ENCODE data around the gene TIMP2. TPM values are rescaled to one million over a fixed set of nuclear protein-coding genes. Genes with fewer than 3 reads are reported as not detected.

Gene TIMP2
- total RNA-seq, 1 donor from 2014 or later: 1,096 TPM

DNA sequence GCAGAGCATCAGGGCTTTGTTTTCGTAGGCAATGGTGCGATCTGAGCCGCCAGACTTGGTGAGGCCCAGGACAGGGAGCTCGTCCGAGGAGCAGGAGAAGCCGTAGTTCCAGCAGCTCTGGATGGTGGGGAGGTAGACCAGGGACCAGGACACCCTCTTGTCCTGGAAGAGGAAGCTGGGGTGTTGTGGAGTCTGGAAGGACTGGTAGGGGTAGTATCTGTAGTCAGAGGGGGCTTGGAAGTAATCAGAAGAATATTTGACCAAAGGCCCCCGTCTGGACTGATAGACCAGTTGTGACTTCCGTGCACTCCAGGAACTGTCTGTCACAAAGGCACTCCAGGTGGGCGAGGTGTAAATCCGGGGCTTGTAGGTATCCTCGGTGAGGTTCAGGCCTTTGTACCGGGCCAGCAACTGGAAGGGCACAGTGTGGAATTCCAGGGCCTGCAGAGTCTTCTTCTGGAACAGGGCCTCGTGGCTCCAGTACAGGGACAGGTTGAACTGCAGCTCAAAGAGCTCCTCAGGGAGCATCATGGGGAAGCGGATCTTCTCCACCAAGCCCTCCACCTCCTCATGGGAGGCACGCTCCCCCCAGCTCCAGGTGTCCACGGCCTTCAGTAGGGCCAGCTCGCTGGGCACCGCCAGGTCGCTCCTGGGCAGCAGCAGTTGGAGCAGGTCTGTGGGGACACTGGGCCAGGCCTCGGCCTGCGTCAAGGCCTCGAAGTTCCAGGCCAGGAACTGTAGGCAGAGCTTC lies 46.7 kb upstream of the TIMP2 start:
- no peak for DNase-seq (ENCODE audit: extremely low spot score, unreplicated experiment)
- Mint-ChIP-seq H3K9me3 (ENCODE audit: unreplicated experiment) (no peaks in the 10 kb centered on the region), H3K4me1 (ENCODE audit: unreplicated experiment) (peaks cover 36% of the 10 kb centered on the region), H3K27me3 (ENCODE audit: unreplicated experiment) (no peaks in the 10 kb centered on the region), H3K36me3 (ENCODE audit: unreplicated experiment) (peaks cover 13% of the 10 kb centered on the region), H3K27ac (ENCODE audit: unreplicated experiment) (peak overlapping the region; percentile 81), H3K4me3 (ENCODE audit: unreplicated experiment) (no peak overlapping the region)
- no peak for TF ChIP-seq CTCF (IDR thresholded peaks at IDR 0.05)

DNA sequence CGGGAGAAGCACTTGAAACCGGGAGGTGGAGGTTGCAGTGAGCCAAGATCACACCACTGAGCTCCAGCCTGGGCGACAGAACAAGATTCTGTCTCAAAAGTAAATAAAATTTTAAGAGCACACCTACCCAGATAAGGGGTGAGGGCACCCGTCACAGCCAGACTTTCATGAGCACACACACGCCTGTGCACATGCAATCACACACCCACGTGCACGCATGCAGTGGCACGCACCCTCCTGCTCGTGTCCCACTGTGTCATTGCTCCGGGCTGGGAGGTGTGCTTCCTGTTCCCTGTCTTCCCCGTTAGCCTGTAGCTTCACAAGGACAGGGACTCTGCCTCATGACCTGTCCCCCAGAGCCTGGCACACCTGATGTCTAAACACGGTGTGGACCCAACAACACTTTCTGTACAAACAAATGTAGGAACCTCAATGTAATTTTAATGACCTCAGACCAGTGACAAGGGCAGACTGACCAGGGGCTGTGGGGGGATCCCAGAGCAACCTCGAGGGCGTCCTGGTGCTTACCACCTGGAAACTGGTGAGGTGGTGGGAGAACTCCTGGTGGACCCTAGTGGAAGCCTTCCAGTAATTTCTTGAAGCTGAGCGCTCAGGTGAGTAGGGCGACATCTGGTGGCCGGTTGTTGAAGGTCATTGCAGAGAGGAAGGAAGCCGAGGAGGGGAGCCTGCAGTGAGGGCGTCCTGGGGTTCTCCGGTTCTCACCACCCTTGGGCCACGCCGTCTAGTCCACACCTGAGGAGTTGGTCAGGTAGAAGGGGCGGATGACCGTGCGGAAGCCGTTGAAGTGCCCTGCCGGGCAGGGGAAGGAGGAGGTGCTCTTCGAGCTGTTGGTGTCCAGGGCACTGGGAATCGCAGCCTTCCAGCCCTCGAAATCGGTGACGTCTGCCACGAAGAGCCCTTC lies 45.9 kb upstream of the TIMP2 start:
- Mint-ChIP-seq H3K27me3 (ENCODE audit: unreplicated experiment) (no peaks in the 10 kb centered on the region), H3K36me3 (ENCODE audit: unreplicated experiment) (peaks cover 16% of the 10 kb centered on the region), H3K9me3 (ENCODE audit: unreplicated experiment) (no peaks in the 10 kb centered on the region), H3K27ac (ENCODE audit: unreplicated experiment) (peak overlapping the region; percentile 81), H3K4me1 (ENCODE audit: unreplicated experiment) (peaks cover 33% of the 10 kb centered on the region), H3K4me3 (ENCODE audit: unreplicated experiment) (no peak overlapping the region)
- TF ChIP-seq CTCF (IDR thresholded peaks at IDR 0.05): peak; percentile 93
- peak; percentile 91 for DNase-seq (ENCODE audit: extremely low spot score, unreplicated experiment)

DNA sequence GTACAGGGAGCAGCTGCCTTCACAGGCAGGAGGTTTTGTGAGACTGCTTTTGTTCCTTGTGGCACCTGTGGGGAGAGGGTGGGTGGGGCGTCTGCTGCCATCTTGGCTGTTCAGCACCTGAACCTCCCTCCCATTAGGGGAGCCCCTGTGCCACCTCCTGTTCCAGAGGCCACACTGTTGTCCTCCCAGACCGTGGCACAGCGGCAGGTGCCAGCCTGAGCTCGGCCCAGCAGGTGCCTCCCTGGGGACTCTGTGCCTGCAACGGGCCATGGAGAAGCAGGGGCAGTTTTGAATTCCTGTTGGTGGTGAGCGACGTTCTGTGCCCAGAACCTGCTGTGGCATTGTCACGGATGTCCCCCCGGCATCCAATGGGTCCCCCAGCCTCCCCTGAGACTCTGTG lies 44.7 kb upstream of the TIMP2 start:
- H3K9me3 Mint-ChIP-seq (ENCODE audit: unreplicated experiment): no peaks in the 10 kb centered on the region
- peaks cover 18% of the 10 kb centered on the region for H3K36me3 Mint-ChIP-seq (ENCODE audit: unreplicated experiment)
- no peaks in the 10 kb centered on the region for H3K27me3 Mint-ChIP-seq (ENCODE audit: unreplicated experiment)
- no peak for DNase-seq (ENCODE audit: extremely low spot score, unreplicated experiment)
- H3K4me1 Mint-ChIP-seq (ENCODE audit: unreplicated experiment): peaks cover 20% of the 10 kb centered on the region
- H3K4me3 Mint-ChIP-seq (ENCODE audit: unreplicated experiment): no peak overlapping the region
- H3K27ac Mint-ChIP-seq (ENCODE audit: unreplicated experiment): no peak overlapping the region
- no peak for TF ChIP-seq CTCF (IDR thresholded peaks at IDR 0.05)

GRCh38 chr17:78967782-78968362 lies 42.7 kb upstream of the TIMP2 start:
- DNase-seq (ENCODE audit: extremely low spot score, unreplicated experiment): no peak
- no peak for TF ChIP-seq CTCF (IDR thresholded peaks at IDR 0.05)
- no peak overlapping the region for H3K27ac Mint-ChIP-seq (ENCODE audit: unreplicated experiment)
- no peaks in the 10 kb centered on the region for H3K27me3 Mint-ChIP-seq (ENCODE audit: unreplicated experiment)
- H3K4me3 Mint-ChIP-seq (ENCODE audit: unreplicated experiment): no peak overlapping the region
- H3K36me3 Mint-ChIP-seq (ENCODE audit: unreplicated experiment): peaks cover 18% of the 10 kb centered on the region
- no peaks in the 10 kb centered on the region for H3K9me3 Mint-ChIP-seq (ENCODE audit: unreplicated experiment)
- peaks cover 17% of the 10 kb centered on the region for H3K4me1 Mint-ChIP-seq (ENCODE audit: unreplicated experiment)
